CD4-positive, alpha-beta T cell treated with Interleukin-2 at 100 ng/mL for 4 hours (primary cell): ENCODE data around the gene PAK1IP1.
"Not testable (repeated sequence)": the region's sequence is repeated elsewhere in the genome, so short reads cannot be mapped to it uniquely, and the experiment has no call there.

ENCODE experiments used
- DNase-seq: peaks from one replicate; pipeline ENCODE4 v3.0.0-alpha.2; 2020; ENCODE audit warnings: low spot score

Gene PAK1IP1

DNA sequence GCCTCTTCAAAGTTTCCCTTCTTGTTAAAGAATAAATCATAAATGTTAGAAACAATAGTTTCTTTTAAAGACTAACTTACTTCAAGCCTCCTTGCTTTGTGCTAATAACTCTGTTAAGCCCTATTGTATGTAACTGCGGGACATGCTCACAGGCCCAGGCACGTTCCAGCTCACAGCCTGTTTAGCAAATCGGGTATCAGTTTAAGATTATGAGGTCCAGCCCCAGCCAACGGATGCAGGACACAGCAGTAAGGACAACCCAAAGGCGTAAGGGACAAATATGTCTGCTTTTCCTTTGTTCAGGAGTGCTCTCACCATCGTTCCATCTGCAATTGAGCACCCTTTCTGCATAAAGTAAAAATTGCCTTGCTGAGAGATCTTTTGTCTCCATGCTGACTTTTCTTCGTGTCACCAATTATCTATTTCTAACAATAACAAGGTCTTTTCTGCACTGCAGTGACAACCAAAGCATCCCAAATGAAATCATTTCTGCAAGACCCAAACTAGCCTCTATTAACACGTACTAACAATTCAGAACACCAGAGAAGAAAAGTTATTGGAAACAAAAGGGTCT is 1.7 kb upstream of the PAK1IP1 start:
- DNase-seq: no peak

DNA sequence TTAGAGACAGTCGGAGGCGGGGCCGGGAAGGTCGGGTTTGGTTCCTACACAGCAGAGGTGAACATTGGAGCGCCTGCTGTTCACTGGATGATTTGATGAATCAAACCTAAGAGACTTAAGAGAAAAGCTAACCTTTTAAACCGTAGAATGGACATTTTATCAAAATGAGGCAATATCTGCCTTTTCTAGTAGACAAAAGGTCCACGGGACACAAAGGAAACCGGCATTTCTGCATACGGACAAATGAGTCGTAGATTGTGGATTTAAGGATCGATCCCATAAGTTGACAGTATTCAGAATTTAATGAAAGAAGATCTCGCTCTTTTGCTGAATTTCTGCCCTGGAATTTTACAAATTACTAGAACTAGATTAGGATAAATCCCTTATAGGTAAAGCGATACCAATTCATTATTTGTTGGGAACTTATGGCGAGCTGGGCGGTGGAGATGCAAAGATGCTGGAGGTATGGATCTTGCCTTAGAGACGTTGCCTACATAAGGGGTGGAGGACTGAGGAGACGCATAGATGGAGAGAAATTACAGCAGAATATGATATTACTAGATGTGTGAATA is 400 bp downstream of the PAK1IP1 start:
- no peak for DNase-seq

DNA sequence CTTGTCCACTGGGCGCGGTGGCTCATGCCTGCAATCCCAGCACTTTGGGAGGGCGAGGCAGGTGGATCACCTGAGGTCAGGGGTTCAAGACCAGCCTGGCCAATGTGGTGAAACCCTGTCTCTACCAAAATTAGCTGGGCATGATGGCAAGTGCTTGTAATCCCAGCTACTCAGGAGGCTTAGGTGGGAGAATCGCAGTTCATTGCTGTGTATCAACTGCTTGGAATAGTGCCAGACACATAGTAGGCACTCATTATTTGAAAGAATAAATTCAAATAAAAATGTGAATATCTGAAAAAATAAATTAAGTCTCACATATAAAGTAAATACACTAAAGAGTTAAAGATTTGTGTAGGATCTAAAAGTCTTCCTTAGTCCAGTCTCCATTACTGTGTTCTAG is 1.9 kb downstream of the PAK1IP1 start:
- no peak for DNase-seq

DNA sequence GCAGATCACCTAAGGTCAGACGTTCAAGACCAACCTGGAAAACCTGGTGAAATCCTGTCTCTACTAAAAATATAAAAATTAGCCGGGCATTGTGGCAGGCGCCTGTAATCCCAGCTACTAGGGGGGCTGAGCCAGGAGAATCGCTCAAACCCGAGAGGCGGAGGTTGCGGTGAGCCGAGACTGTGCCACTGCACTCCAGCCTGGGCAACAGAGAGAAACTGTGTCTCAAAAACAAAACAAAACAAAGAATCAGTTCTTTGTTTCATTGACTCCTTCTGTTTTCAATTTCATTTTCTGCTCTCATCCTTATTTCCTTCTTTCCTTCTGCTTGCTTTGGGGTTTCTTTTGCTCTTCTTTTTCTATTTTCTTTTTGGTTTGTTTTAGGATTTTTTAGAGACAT is 19.2 kb downstream of the PAK1IP1 start:
- no peak for DNase-seq

DNA sequence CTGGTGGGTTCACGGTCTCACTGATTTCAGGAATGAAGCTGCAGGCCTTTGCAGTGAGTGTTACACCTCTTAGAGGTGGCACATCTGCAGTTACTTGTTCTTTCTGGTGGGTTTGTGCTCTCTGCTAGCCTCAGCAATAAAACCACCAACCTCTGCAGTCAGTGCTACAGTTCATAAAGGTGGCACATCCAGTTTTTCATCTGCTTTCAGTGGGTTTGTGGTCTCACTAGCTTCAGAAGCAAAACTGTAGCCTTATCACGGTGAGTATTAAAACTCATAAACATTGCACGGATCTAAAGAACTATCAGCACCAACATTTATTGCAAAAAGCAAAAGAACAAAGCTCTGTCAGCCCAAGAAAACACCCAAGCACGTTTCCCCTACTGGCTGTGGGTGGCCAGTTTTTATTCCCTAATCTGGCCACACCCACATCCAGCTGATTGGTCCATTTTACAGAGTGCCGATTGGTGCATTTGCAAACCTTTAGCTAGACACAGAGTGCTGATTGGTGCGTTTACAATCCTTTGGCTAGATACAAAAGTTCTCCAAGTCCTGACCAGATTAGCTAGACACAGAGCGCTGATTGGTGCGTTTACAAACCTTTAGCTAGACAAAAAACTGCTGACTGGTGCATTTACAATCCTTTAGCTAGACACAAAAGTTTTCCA is 24.7 kb downstream of the PAK1IP1 start:
- peak; percentile 48 for DNase-seq

DNA sequence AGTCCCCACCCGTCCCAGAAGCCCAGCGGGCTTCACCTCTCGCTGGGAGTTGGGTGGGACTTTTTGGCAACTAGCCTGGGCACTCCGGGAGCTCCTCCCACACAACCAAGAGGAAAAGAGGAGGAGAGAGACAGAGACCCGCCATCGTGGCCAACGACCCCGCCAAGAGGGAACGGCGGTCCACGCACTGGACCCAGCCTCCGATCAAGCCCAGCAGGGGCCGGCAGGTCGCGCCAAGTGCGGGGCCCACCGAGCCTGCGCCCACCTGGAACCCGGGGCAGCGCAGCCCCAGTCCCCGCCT is 25.1 kb downstream of the PAK1IP1 start:
- no peak for DNase-seq

DNA sequence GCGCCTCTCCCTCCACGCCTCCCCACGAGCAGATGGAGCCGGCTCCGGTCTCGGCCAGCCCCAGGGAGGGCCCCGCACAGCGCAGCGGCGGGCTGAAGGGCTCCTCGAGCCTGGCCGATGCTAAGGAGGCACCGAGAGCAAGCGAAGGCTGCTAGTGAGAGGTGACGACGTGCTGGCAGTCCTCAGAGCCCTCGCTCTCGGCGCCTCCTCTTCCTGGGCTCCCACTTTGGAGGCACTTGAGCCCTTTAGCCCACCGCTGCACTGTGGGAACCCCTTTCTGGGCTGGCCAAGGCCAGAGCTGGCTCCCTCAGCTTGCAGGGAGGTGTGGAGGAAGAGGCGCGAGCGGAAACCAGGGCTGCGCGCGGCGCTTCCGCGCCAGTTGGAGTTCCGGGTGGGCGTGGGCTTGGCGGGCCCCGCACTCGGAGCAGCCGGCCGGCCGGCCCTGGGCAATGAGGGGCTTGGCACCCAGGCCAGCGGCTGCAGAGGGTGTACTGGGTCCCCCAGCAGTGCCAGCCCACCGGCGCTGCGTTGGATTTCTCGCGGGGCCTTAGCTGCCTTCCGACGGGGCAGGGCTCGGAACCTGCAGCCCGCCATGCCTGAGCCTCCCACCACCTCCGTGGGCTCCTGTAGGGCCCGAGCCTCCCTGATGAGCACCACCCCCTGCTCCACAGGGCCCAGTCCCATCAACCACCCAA is 25.6 kb downstream of the PAK1IP1 start:
- DNase-seq: peak; percentile 62

DNA sequence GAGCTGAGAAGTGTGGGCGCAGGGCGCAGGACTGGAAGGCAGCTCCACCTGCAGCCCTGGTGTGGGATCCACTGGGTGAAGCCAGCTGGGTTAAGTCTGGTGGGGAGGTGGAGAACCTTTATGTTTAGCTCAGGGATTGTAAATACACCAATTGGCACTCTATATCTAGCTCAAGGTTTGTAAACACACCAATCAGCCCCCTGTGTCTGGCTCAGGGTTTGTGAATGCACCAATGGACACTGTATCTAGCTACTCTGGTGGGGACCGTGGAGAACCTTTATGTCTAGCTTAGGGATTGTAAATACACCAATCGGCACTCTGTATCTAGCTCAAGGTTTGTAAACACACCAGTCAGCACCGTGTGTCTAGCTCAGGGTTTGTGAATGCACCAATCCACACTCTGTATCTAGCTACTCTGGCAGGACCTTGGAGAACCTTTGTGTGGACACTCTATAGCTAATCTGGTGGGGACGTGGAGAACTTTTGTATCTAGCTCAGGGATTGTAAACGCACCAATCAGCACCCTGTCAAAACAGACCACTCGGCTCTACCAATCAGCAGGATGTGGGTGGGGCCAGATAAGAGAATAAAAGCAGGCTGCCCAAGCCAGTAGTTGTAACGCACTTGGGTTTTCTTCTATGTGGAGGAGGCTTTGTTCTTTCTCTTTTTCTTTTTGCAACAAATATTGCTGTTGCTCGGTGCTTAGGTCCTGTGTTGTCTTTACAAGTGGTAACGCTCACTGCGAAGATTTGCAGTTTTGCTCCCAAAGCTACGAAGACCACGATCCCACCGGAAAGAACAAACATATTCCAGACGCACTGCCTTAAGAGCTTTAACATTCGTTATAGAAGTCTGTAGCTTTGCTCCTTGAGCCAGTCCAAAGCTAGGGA is 26.4 kb downstream of the PAK1IP1 start:
- peak; percentile 24 for DNase-seq

DNA sequence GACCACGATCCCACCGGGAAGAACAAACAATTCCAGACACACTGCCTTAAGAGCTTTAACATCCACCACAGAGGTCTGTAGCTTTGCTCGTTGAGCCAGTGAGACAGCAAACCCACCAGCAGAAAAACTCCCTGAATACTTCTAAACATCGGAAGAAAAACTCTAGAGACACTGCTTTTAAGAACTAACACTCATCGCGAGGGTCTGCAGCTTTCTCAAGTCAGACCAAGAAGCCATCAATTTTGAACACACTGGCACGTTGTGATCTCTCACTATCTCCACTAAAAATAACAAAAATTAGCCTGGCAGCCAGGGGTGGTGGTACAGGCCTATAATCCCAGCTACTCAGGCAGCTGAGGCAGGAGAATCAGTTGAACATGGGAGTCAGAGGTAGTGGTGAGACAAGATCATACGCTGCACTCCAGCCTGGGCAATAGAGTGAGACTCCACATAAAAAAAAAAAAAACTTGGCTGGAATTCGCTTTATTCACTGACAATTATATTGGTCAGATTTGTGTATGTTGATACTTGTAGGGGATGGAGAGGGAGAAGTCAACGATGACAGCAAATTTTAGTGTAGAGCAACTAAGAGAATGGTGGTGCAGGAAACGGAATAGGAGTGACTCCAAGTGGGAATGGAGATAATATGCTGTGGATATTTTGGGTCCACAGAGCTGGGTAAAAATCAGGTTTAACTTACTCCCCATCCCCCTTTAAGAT is 27.2 kb downstream of the PAK1IP1 start:
- DNase-seq: no peak

DNA sequence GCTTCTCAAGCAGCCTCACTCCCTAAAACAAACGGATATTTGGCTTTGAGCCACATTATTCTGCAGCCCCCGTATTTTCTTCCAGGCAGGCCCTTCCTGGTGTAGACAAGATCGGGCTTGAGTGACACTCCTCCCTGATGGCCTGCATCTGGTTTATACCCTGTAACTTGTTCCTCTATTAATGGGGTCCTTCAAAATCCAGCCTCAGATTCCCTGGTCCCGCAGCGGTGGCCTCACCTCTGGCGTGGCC is 27.7 kb downstream of the PAK1IP1 start:
- no peak for DNase-seq

DNA sequence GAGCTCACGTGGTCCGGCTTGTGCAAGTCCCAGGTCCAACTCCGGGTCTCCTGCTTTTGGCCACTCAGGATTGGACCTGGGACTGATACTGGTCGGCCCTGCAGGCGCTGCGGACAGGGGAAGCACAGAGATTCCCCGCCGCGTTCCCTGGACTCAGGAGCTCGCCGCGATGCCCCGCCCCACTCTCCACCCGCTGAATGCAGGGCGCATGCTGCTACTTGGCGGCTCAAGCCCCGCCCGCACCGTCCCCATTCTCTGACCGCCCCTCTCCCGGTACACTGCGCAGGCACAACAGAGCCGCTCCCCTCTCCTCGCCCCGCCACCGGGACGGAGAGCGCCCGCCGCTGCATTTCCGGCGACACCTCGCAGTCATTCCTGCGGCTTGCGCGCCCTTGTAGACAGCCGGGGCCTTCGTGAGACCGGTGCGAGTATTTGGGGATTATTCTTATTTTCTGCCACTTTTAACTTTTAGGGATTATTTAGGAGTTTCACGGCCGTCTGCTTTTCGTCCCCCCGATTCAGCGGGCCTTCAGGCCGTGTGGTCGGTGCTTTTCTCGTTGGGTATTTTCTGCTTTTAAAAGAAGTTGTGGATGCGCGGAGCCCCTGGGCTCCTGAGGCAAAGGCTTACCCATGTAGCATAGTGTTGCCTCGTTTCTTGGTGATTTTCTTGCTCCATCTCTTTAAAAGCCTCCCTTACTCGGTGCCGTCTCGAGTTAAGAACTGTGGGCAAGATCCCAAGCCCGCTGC is 28.2 kb downstream of the PAK1IP1 start, which contains the start of gene TMEM14C:
Gene TMEM14C, plus strand, starts transcription at position 251 of the 747 bp plus-strand sequence. CDS start 1,544 bp downstream, outside the sequence.
- DNase-seq: peak; percentile 79

DNA sequence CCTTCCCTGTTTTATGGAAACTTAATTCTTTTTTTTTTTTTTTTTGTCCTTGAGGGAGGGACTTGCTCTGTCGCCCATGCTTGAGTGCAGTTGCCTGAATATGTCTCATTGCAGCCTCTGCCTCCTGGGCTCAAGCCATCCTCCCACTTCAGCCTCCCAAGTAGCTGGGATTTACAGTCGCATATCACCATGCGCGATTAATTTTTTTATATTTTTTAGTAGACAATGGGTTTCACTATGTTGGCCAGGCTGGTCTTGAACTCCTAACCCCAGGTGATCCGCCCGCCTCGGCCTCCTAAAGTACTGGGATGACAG is 28.8 kb downstream of the PAK1IP1 start:
- no peak for DNase-seq

DNA sequence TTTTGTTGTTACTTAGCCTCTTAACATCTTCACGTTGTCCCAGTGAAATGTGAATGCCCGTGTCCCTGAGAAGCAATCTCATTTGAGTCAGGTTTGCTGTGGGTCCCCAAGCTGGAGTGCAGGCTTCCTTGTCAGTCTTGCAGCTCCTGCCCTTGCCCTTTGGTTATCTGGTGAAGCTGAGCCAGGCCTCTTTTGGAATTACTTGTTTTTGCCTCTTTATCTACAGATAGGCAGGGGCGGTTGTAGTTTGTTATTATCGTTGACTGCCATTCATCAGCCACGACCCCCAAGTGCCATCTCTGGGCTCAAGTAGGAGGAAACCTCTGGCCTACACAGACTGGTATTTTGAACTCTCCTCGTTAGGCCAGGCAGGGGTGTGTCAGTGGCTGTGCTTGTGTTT is 30.3 kb downstream of the PAK1IP1 start:
- DNase-seq: no peak

DNA sequence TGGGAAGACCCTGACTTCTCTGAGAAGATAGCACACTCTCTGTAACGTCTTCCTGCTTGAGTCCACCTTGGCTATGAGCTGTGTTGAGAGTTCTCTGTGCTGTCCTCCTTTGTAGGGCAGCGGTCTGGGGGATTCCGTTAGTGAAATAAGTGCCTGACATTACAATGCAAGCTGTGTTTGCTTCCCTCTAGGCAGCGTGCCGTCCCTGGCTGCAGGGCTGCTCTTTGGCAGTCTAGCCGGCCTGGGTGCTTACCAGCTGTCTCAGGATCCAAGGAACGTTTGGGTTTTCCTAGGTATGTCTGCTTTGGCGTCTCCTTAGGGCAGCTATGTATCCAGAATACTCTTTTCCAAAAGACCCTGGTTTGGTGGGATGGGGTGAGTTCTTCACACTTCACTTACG is 30.9 kb downstream of the PAK1IP1 start:
- no peak for DNase-seq

DNA sequence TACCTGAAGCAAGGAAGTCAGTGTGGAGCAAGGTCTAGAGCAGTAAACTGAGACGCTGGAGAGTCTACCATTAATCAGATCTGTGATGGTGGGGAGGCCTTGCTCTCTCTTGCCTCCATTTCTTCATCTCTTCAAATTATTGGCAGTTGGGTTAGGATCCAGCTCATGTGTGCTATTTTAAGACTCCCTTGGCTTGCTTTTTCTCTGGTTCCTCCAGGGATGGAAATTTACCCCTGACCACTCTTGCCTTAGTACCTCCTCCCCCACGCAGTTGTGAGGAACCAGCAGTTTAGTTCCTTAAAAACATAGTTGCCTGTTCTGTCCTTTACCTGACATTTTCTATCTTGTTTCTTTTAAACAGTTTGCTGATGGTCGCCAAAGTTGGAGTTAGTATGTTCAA is 35.5 kb downstream of the PAK1IP1 start:
- DNase-seq: no peak

DNA sequence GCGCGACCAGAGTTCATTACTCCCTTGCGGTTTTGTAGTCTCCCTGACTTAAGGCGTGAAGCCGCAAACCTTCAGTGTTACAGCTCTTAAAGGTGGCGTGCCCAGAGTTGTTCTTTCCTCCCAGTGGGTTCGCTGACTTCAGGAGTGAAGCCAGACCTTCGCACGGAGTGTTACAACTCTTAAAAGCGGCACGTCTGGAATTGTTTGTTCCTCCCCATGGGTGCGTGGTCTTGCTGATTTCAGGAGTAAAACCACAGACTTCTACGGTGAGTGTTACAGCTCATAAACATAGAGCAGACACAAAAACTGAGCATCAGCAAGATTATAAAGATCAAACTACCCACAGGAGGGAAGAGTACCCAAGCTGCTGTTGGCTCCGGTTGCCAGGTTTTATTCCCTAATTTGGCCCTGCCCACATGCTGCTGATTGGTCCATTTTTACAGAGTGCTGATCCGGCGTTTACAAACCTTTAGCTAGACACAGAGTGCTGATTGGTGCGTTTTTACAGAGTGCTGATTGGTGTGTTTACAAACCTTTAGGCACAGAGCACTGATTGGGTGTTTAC is 38.5 kb downstream of the PAK1IP1 start:
- DNase-seq: peak; percentile 43

DNA sequence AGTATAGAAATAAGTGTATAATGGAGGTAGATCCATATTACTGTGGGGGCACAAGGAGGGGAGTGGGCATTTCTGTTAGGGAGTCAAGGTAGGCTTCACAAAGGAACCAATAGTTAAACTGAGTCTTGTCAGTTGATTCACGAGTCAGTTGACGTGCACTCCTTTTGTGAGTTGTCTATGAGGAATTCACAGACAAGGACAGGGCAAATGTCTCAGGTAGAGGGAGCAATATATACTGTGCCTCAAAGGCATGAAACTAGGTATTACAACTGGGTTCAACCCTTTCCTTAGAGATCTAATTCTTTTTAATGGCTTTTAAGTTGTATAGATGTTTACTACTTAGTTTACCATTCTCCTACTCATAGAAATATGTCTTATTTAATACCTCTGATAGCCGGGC is 39.1 kb downstream of the PAK1IP1 start:
- DNase-seq: no peak

DNA sequence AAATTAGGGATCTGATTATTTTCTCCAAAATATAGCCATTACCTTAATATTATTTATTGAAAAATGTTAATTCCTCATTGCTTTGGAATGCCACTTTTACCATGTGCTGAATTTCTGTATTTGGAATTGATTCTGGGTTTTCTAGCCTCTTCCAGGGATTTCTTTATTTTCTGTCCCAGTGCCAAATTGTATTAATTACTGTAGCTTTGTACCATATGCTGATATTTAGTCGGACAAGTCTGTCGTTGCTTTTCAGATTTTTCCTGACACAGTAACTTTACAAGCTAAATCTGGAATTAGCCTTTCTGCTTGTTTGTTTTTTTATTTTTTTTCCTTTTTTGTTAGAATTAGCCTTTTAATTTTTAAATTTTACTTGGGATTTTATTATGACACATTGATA is 42.0 kb downstream of the PAK1IP1 start:
- DNase-seq: no peak

DNA sequence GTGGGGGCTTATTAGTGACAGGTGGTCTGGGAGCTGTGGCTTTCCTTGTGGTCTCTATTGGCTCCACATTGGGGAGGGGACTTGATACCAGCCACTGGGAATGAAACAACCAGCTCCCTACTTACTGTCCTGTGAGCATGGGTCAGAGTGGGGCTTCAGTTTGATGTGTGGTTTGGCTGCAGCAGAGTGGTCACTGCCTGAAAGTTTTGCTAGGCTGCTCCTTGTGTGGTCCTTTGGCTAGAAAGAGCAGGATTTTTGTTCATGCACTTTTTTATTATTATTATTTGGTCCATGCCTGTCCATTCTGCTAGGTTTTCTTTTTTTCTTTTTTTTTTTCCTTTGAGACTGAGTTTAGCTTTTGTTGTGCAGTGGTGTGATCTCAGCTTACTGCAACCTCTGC is 45.3 kb downstream of the PAK1IP1 start:
- DNase-seq: no peak

DNA sequence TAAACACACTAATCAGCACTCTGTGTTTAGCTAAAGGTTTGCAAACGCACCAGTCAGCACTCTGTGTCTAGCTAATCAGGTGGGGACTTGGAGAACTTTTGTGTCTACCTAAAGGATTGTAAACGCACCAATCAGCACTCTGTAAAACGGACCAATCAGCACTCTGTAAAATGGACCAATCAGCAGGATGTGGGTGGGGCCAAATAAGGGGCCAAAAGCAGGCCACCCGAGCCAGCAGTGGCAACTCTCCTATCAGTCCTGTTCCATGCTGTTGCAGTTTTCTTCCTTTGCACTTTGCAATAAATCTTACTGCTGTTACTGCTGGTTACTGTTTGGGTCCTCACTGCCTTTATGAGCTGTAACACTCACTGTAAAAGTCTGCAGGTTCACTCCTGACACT is 46.9 kb downstream of the PAK1IP1 start:
- not testable (repeated sequence) for DNase-seq

DNA sequence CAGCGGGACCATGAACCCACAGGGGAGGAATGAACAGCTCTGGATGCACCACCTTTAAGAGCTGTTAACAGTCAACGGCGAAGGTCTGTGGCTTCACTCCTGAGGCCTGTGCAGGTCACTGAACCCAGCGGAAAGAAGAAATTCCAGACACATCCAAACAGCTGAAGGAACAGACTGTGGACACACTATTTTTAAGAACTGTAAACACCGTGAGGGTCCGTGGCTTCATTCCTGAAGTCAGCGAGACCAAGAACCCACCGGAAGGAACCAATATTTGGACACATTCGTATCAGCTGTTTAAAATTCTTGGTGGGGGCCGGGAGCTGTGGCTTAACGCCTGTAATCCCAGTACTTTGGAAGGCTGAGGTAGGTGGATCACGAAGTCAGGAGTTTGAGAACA is 47.5 kb downstream of the PAK1IP1 start:
- no peak for DNase-seq
